ENCODE results near the gene LHFPL3.

- TF ChIP-seq, protein P1, sequence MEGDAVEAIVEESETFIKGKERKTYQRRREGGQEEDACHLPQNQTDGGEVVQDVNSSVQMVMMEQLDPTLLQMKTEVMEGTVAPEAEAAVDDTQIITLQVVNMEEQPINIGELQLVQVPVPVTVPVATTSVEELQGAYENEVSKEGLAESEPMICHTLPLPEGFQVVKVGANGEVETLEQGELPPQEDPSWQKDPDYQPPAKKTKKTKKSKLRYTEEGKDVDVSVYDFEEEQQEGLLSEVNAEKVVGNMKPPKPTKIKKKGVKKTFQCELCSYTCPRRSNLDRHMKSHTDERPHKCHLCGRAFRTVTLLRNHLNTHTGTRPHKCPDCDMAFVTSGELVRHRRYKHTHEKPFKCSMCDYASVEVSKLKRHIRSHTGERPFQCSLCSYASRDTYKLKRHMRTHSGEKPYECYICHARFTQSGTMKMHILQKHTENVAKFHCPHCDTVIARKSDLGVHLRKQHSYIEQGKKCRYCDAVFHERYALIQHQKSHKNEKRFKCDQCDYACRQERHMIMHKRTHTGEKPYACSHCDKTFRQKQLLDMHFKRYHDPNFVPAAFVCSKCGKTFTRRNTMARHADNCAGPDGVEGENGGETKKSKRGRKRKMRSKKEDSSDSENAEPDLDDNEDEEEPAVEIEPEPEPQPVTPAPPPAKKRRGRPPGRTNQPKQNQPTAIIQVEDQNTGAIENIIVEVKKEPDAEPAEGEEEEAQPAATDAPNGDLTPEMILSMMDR (conservative IDR thresholded peaks at IDR 0.05; ENCODE audit: low read depth, low read length), result no peak
- TF ChIP-seq EZH2 (IDR thresholded peaks at IDR 0.05; ENCODE audit: borderline replicate concordance, low read depth, low read length, poor library complexity, severe bottlenecking), result no peak
Observed at GRCh38 chr7:104317948-104318629, 10.3 kb upstream of the LHFPL3 start.

Data from A673 (cell line).